OCI-LY1 (cell line): ENCODE measurements around the gene PLEKHM3.

Experiments used
- H2AFZ ChIP-seq: fragments of 200-600 bp; sonication (generic), shearing (Covaris generic); 2 replicates; pipeline ENCODE4 v1.6.0; 2014; ENCODE audit warnings: antibody characterized with exemption, mild to moderate bottlenecking, low read length
- H3F3A ChIP-seq: fragments of 200-600 bp; sonication (generic), shearing (Covaris generic); 2 replicates; pipeline ENCODE4 v1.6.0; 2014; ENCODE audit warnings: mild to moderate bottlenecking, antibody characterized with exemption, low read length, moderate library complexity; ENCODE audit not compliant: insufficient read depth
- H3K27ac ChIP-seq: fragments of 200-600 bp; sonication (generic); 2 replicates; pipeline ENCODE4 v1.5.1; 2014; ENCODE audit warnings: low read length, mixed run types, mild to moderate bottlenecking, low read depth; ENCODE audit not compliant: poor library complexity, severe bottlenecking
- H3K27me3 ChIP-seq: fragments of 200-600 bp; sonication (generic); 2 replicates; pipeline ENCODE4 v1.6.0; 2014; ENCODE audit warnings: antibody characterized with exemption, mild to moderate bottlenecking, low read length, moderate library complexity; ENCODE audit not compliant: insufficient read depth
- H3K36me3 ChIP-seq: fragments of 200-600 bp; sonication (generic); 2 replicates; pipeline ENCODE4 v1.6.1; 2014; ENCODE audit warnings: mild to moderate bottlenecking, antibody characterized with exemption, low read length, moderate library complexity, mixed read lengths; ENCODE audit not compliant: insufficient read depth
- H3K4me1 ChIP-seq: fragments of 200-600 bp; sonication (generic); 2 replicates; pipeline ENCODE4 v1.5.1; 2014; ENCODE audit warnings: mild to moderate bottlenecking, low read length, moderate library complexity; ENCODE audit not compliant: insufficient read depth, severe bottlenecking
- H3K4me2 ChIP-seq: fragments of 200-600 bp; sonication (generic), shearing (Covaris generic); 2 replicates; pipeline ENCODE4 v1.6.1; 2014; ENCODE audit warnings: low read length
- H3K4me3 ChIP-seq: fragments of 200-600 bp; sonication (generic); 2 replicates; pipeline ENCODE4 v1.5.1; 2014; ENCODE audit warnings: low read length, low read depth, mild to moderate bottlenecking, mixed read lengths; ENCODE audit not compliant: poor library complexity, severe bottlenecking
- H3K79me2 ChIP-seq: fragments of 200-600 bp; shearing (Covaris generic); 2 replicates; pipeline ENCODE4 v1.6.1; 2016; ENCODE audit warnings: mixed run types, low read length, mixed read lengths; ENCODE audit not compliant: insufficient read depth
- H3K9ac ChIP-seq: fragments of 200-600 bp; sonication (generic), shearing (Covaris generic); 2 replicates; pipeline ENCODE4 v1.6.1; 2014; ENCODE audit warnings: mild to moderate bottlenecking, low read length, mixed read lengths
- H3K9me2 ChIP-seq: fragments of 200-600 bp; sonication (generic), shearing (Covaris generic); 2 replicates; pipeline ENCODE4 v1.6.1; 2014; ENCODE audit warnings: low read depth, mild to moderate bottlenecking, low read length, mixed read lengths
- H3K9me3 ChIP-seq: fragments of 200-600 bp; shearing (Covaris generic); 2 replicates; pipeline ENCODE4 v1.6.1; 2014; ENCODE audit warnings: low read length, mixed read lengths
- H4K20me1 ChIP-seq: fragments of 200-600 bp; sonication (generic), shearing (Covaris generic); 2 replicates; pipeline ENCODE4 v1.6.0; 2016; ENCODE audit warnings: mild to moderate bottlenecking, low read length; ENCODE audit not compliant: insufficient read depth
- EZH2 ChIP-seq: fragments of 200-600 bp; sonication (generic), shearing (Covaris generic); IDR thresholded peaks from 2 replicates; pipeline ENCODE4 v1.8.0; 2017; ENCODE audit warnings: borderline replicate concordance, mixed run types, mild to moderate bottlenecking, antibody characterized with exemption, low read length, moderate library complexity, mixed read lengths
- TF ChIP-seq, protein P1 (sequence below): fragments of 200-600 bp; sonication (generic), shearing (Covaris generic); IDR thresholded peaks from 2 replicates; pipeline ENCODE4 v1.5.1; 2017; ENCODE audit warnings: mild to moderate bottlenecking, antibody characterized with exemption, low read length, moderate library complexity, mixed read lengths

PLEKHM3 gene

GRCh38 chr2:208042450-208042849 is 17.1 kb upstream of the PLEKHM3 start:
- Histone ChIP-seq H3F3A (no peaks in the 10 kb centered on the region), H3K36me3 (no peaks in the 10 kb centered on the region), H3K4me3 (no peak overlapping the region), H3K4me2 (no peak overlapping the region), H3K79me2 (no peaks in the 10 kb centered on the region), H3K9me3 (no peaks in the 10 kb centered on the region), H2AFZ (no peak overlapping the region), H3K9me2 (no peaks in the 10 kb centered on the region), H4K20me1 (no peaks in the 10 kb centered on the region), H3K27me3 (no peaks in the 10 kb centered on the region), H3K4me1 (no peaks in the 10 kb centered on the region), H3K27ac (no peak overlapping the region), H3K9ac (no peak overlapping the region)
- TF ChIP-seq, protein P1, sequence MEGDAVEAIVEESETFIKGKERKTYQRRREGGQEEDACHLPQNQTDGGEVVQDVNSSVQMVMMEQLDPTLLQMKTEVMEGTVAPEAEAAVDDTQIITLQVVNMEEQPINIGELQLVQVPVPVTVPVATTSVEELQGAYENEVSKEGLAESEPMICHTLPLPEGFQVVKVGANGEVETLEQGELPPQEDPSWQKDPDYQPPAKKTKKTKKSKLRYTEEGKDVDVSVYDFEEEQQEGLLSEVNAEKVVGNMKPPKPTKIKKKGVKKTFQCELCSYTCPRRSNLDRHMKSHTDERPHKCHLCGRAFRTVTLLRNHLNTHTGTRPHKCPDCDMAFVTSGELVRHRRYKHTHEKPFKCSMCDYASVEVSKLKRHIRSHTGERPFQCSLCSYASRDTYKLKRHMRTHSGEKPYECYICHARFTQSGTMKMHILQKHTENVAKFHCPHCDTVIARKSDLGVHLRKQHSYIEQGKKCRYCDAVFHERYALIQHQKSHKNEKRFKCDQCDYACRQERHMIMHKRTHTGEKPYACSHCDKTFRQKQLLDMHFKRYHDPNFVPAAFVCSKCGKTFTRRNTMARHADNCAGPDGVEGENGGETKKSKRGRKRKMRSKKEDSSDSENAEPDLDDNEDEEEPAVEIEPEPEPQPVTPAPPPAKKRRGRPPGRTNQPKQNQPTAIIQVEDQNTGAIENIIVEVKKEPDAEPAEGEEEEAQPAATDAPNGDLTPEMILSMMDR = no peak

- Histone ChIP-seq H3K4me2 (no peak overlapping the region), H2AFZ (no peak overlapping the region), H3K4me1 (no peaks in the 10 kb centered on the region), H3K79me2 (no peaks in the 10 kb centered on the region), H3K9me3 (no peaks in the 10 kb centered on the region), H3K9ac (no peak overlapping the region), H4K20me1 (no peaks in the 10 kb centered on the region), H3K9me2 (no peaks in the 10 kb centered on the region), H3K27ac (no peak overlapping the region), H3K4me3 (no peak overlapping the region), H3K27me3 (no peaks in the 10 kb centered on the region), H3K36me3 (no peaks in the 10 kb centered on the region), H3F3A (no peaks in the 10 kb centered on the region)
- TF ChIP-seq, protein P1 = no peak
- TF ChIP-seq EZH2 = no peak
Measured at GRCh38 chr2:208042041-208042440, 16.7 kb upstream of the PLEKHM3 start.

DNA sequence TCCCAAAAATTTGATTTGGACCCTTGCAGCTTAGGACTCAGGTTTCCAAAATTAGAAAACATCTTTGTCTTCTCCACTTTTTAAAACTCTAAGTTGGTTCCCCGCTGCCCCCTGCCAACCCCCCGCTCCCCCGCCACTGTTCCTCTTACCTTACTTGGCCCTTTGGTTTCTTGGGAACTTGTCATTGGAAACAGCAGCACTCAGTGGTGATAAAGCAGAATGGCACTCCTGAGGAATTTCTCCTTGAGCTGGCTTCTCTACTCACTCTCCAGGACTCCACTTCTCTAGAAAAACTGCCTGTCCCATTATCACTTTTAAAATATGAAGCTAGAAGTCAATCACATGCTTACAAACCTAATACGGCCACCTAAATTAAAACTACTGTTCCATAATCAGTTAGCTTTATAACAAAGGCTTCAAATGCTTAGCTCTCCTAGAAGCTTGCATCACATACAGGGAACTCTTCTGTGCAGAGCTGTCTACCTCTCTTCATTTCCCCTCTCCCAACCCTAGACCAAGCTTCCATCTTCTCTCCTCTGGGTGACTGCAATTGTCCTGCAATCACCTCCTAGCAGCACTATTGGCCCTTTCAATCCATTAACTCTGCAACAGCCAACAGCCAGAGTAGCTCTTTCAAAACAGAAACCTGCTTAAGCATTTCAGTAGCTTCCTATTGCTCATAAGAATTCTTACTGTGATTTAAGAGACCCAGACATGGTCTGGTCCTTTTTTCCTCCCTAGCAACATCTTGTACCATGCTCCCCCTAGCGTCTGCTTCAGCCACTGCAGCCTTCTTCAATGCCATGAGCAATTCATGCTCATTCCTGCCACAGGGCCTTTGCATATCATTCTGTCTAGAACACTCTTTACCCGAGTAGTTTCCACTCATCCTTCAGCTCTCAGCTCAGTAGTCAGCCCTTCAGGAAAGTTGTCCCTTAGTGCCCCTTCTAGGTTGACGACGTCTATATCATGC is 15.2 kb upstream of the PLEKHM3 start:
- no peak overlapping the region for H3K9ac ChIP-seq
- no peaks in the 10 kb centered on the region for H3K27me3 ChIP-seq
- H3K36me3 ChIP-seq = no peaks in the 10 kb centered on the region
- no peaks in the 10 kb centered on the region for H3K4me1 ChIP-seq
- no peak overlapping the region for H2AFZ ChIP-seq
- TF ChIP-seq, protein P1 = peak; percentile 80
- TF ChIP-seq EZH2 = no peak
- H3K79me2 ChIP-seq = no peaks in the 10 kb centered on the region
- H3K9me2 ChIP-seq = no peaks in the 10 kb centered on the region
- H4K20me1 ChIP-seq = no peaks in the 10 kb centered on the region
- H3K9me3 ChIP-seq = no peaks in the 10 kb centered on the region
- H3K4me3 ChIP-seq = no peak overlapping the region
- no peaks in the 10 kb centered on the region for H3F3A ChIP-seq
- no peak overlapping the region for H3K27ac ChIP-seq
- H3K4me2 ChIP-seq = no peak overlapping the region
